PFSK-1 (cell line): Measurements from ENCODE around the gene HECTD4.

Source experiments
- FOXP2 ChIP-seq: optimal IDR thresholded peaks from 2 replicates; pipeline ENCODE3; 2011; ENCODE audit warnings: borderline replicate concordance, control low read depth, inconsistent platforms; ENCODE audit not compliant: insufficient read depth; ENCODE audit errors: extremely low read length, extremely low read depth
- POLR2AphosphoS5 ChIP-seq: IDR thresholded peaks from 2 replicates; pipeline ENCODE4 v1.6.1; 2012; ENCODE audit warnings: low read depth, mild to moderate bottlenecking, control low read depth, low read length, moderate library complexity
- REST ChIP-seq, 2 experiments: IDR thresholded peaks; 2 replicates each; pipeline versions ENCODE4 v1.6.1 to v1.8.0; 2011 to 2012; ENCODE audit warnings: low read depth in 2 of 2, low read length in 2 of 2, control low read depth in 1 of 2, inconsistent platforms in 1 of 2, mild to moderate bottlenecking in 1 of 2, moderate library complexity in 1 of 2; ENCODE audit not compliant: insufficient read depth in 1 of 2
- SIN3A ChIP-seq: IDR thresholded peaks from 2 replicates; pipeline ENCODE4 v1.6.1; 2012; ENCODE audit warnings: mild to moderate bottlenecking, low read length, moderate library complexity, borderline replicate concordance; ENCODE audit not compliant: insufficient read depth
- TAF1 ChIP-seq: IDR thresholded peaks from 2 replicates; pipeline ENCODE4 v1.6.1; 2012; ENCODE audit warnings: low read length, control low read depth, borderline replicate concordance; ENCODE audit not compliant: insufficient read depth

DNA sequence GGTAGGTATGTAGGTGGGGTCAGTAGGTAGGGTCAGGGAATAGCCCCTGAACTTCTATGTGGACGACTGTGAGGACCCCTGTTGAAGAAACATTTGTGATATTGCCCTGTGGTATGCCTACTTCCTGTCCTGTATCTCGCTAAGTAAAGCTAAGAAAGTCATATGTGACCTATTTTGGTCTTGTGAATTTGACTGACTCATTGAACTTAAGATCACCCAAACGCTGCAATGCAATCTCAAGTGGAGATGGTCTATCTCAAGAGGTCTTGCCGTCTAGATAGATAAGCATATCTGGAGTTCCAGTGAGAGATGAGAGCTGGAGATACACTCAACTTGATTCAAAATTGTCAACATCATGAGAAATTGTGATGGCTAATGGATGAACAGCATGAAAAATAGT lies 183.1 kb downstream of the HECTD4 start:
- TF ChIP-seq TAF1, result no peak
- no peak for TF ChIP-seq REST (IDR thresholded peaks at IDR 0.05; ENCODE audit: insufficient read depth in 1 of 2, low read depth in 2 of 2, low read length in 2 of 2)
- no peak for TF ChIP-seq POLR2AphosphoS5
- no peak for TF ChIP-seq SIN3A
- TF ChIP-seq FOXP2, result no peak
